Ascending aorta (tissue), 2 donors: ENCODE measurements around the gene ACSL6. TPM values are rescaled to one million over a fixed set of nuclear protein-coding genes. Genes with fewer than 3 reads are reported as not detected.
"Not testable (repeated sequence)": the region's sequence is repeated elsewhere in the genome, so short reads cannot be mapped to it uniquely, and the experiment has no call there.

Experiments used
- DNase-seq, 2 donors: peaks; one replicate each; pipeline ENCODE4 v3.0.0-alpha.2; 2019; ENCODE audit warnings: low spot score in 2 of 2
- H3K27ac ChIP-seq, 2 donors: fragments of 200-600 bp; sonication (generic); one replicate each; pipeline ENCODE4 v1.5.1; 2016 to 2017; ENCODE audit warnings: mild to moderate bottlenecking in 1 of 2
- H3K27me3 ChIP-seq: fragments of 200-600 bp; sonication (generic); one replicate; pipeline ENCODE4 v1.5.1; 2017
- H3K36me3 ChIP-seq, 2 donors: fragments of 200-600 bp; sonication (generic); one replicate each; pipeline ENCODE4 v1.5.1; 2016
- H3K4me1 ChIP-seq, 2 donors: fragments of 200-600 bp; sonication (generic); one replicate each; pipeline ENCODE4 v1.5.1; 2016 to 2017; ENCODE audit warnings: mild to moderate bottlenecking in 1 of 2
- H3K4me3 ChIP-seq, 2 donors: fragments of 200-600 bp; sonication (generic); one replicate each; pipeline ENCODE4 v1.5.1; 2016 to 2017; ENCODE audit warnings: mild to moderate bottlenecking in 1 of 2
- H3K9me3 ChIP-seq, 2 donors: fragments of 200-600 bp; sonication (generic); one replicate each; pipeline ENCODE4 v1.5.1; 2016
- CTCF ChIP-seq, 3 experiments: fragments of 200-600 bp in 2 of 3; fragments of 450-650 bp in 1 of 3; sonication (generic) in 2 of 3; IDR thresholded peaks; one replicate each; pipeline ENCODE4 v1.5.1; 2016 to 2019; ENCODE audit warnings: antibody characterized with exemption in 3 of 3, mild to moderate bottlenecking in 1 of 3, moderate library complexity in 1 of 3
- intact Hi-C: fragments of 100-400 bp; cut with DNase I; formaldehyde crosslinking; loops from one replicate; pipeline ENCODE4 v1.15.1; 2023
- total RNA-seq: library from RNA; depleted of rRNA; stranded (reverse); fragments of >200 nt; gene quantifications from one replicate; pipeline ENCODE4 v1.1.0, GENCODE V29; 2016

The ACSL6 gene
- total RNA-seq, 1 donor from 2014 or later: 7.6 TPM

- H3K27me3 ChIP-seq: no peaks in the 10 kb centered on the region
- H3K4me3 ChIP-seq: no peak overlapping the region
- H3K36me3 ChIP-seq: no peaks in the 10 kb centered on the region
- H3K9me3 ChIP-seq: no peaks in the 10 kb centered on the region
- TF ChIP-seq CTCF (IDR thresholded peaks at IDR 0.05): no peak
- H3K27ac ChIP-seq: no peak overlapping the region
- no peak for DNase-seq
- intact Hi-C loops: no loop called here
- H3K4me1 ChIP-seq: no peaks in the 10 kb centered on the region
These were observed 97.9 kb downstream of the ACSL6 start for GRCh38 chr5:131913603-131914002.

GRCh38 chr5:131906668-131907067 lies 104.8 kb downstream of the ACSL6 start:
- DNase-seq: no peak
- H3K36me3 ChIP-seq: no peaks in the 10 kb centered on the region
- no peaks in the 10 kb centered on the region for H3K27me3 ChIP-seq
- no peak for TF ChIP-seq CTCF (IDR thresholded peaks at IDR 0.05)
- no peak overlapping the region for H3K27ac ChIP-seq
- H3K4me1 ChIP-seq: no peaks in the 10 kb centered on the region
- H3K4me3 ChIP-seq: no peak overlapping the region
- intact Hi-C loops: no loop called here
- peaks cover 0 to 7% of the 10 kb centered on the region in 2 donors for H3K9me3 ChIP-seq

DNA sequence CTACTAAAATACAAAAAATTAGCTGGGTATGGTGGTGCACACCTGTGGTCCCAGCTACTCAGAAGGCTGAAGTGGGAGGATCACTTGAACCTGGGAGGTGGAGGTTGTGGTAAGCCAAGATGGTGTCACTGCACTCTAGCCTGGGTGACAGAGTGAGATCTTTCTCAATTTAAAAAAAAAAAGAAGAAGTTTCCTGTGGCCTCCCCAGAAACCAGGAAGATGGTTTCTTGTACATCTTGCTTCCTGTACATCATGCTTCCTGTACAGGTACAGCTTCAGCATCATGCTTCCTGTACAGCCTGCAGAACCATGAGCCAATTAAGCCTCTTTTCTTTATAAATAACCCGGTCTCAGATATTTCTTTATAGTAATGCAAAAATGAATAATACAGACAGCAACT lies 109.2 kb downstream of the ACSL6 start:
- H3K4me3 ChIP-seq, intact Hi-C loops, H3K36me3 ChIP-seq, H3K27me3 ChIP-seq, H3K27ac ChIP-seq, DNase-seq, H3K9me3 ChIP-seq, H3K4me1 ChIP-seq: not testable (repeated sequence)

Other genes with a start within 250 kb of the ACSL6 start
- 20.5 TPM for gene FNIP1, start 214.6 kb downstream of the ACSL6 start, total RNA-seq
- gene MEIKIN, start 66.0 kb downstream of the ACSL6 start, total RNA-seq: not detected
- not detected for gene IL3, start 49.0 kb upstream of the ACSL6 start, total RNA-seq
- not detected for gene CSF2, start 62.1 kb upstream of the ACSL6 start, total RNA-seq
- gene P4HA2, start 216.2 kb upstream of the ACSL6 start, total RNA-seq: 22.6 TPM
- 49.1 TPM for gene PDLIM4, start 246.0 kb upstream of the ACSL6 start, total RNA-seq